ENCODE results near the gene NUDT7. TPM values are rescaled to one million over a fixed set of nuclear protein-coding genes. Genes with fewer than 3 reads are reported as not detected.

NUDT7 gene
- total RNA-seq, 1 donor from 2014 or later = 8.0 TPM

- peak; percentile 44 for DNase-seq
These were observed 60.4 kb downstream of the NUDT7 start for GRCh38 chr16:77782694-77783093.

- peak; percentile 45 for DNase-seq
These were observed 62.4 kb downstream of the NUDT7 start for GRCh38 chr16:77784441-77785372.

- DNase-seq = no peak
These were observed 63.1 kb downstream of the NUDT7 start for GRCh38 chr16:77785373-77785764.

- DNase-seq = no peak
These were observed 64.0 kb downstream of the NUDT7 start for GRCh38 chr16:77786186-77786847.

GRCh38 chr16:77787452-77787851 is 65.1 kb downstream of the NUDT7 start:
- no peak for DNase-seq

GRCh38 chr16:77788181-77789084 is 66.1 kb downstream of the NUDT7 start, which contains the start of gene VAT1L:
Gene VAT1L, plus strand, starts transcription at chr16:77788564. Its CDS starts 119 bp downstream, at chr16:77788683.
- peak; percentile 72 for DNase-seq

- no peak for DNase-seq
These were observed 67.0 kb downstream of the NUDT7 start for GRCh38 chr16:77789085-77790008.

GRCh38 chr16:77790009-77790372 is 67.7 kb downstream of the NUDT7 start:
- DNase-seq = no peak

- no peak for DNase-seq
These were observed 68.6 kb downstream of the NUDT7 start for GRCh38 chr16:77790912-77791311.

Other genes with a start within 250 kb of the NUDT7 start
- 0.37 and 1.4 TPM in 2 replicates for gene VAT1L, start 66.0 kb downstream of the NUDT7 start, total RNA-seq